ENCODE results near the gene KLF1. TPM values are rescaled to one million over a fixed set of nuclear protein-coding genes. Genes with fewer than 3 reads are reported as not detected.

KLF1 gene
- total and polyA plus RNA-seq, 10 of the 15 experiments (the other 5 are each of a cell fraction or from before 2014, with no cell fraction given) = 0.04 to 0.38 (median 0.08) TPM; not detected in 3

DNA sequence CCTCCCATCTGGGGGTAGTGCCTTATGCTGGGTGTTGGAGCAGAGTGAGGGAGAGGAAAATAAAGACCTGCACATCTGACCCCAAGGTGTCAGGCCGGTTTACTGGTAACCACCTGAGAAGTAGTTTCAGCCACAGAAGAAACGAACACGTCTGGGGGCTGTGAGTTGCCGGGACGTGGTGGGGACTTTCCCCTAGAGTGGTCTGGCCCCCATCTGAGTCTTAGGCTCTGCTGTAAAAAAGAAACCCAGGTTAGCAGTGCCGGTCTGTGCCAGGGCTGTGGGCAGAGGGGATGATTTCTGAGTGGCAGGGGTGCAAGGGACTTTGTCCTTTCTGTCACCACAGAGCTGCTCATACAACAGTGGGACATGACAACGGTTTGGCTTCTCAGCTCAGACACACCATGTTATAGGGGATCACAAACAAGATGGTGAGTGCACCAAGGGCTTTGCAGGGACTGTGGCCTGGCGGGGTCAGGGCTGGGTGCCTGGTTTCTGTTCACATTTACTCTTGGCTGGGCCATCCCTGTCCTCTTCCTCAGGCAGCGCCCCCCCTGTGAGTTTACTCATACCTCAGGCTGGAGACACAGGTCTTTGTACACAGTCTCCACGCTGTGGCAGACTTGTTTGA, 13.0 kb upstream of the KLF1 start (continued):
- peak; percentile 40; the same call in 1 of the 2 replicates for TF ChIP-seq ZNF687 (IDR thresholded peaks at IDR 0.05)
- TF ChIP-seq SMARCA5 (IDR thresholded peaks at IDR 0.05) = no peak
- peak; percentile 80 for TF ChIP-seq IKZF1 (conservative IDR thresholded peaks at IDR 0.05)
- no peak for TF ChIP-seq BRCA1 (IDR thresholded peaks at IDR 0.05; ENCODE audit: low read depth, low read length)
- 0 out of 4 replicates have a peak, but pooled peaks of 1 of the 2 experiments have one; percentile 35 for TF ChIP-seq ETV6 (conservative IDR thresholded peaks at IDR 0.05 in 1 of 2, IDR thresholded peaks at IDR 0.05 in 1 of 2; ENCODE audit: borderline replicate concordance in 1 of 2, low read depth in 1 of 2)
- no peak for TF ChIP-seq NFYB (IDR thresholded peaks at IDR 0.05; ENCODE audit: insufficient read depth, low read depth, low read length)
- peak; percentile 89; the same call in 1 of the 2 replicates for TF ChIP-seq MYB (IDR thresholded peaks at IDR 0.05; ENCODE audit: borderline replicate concordance, low read depth, low read length)
- TF ChIP-seq STAT3 (IDR thresholded peaks at IDR 0.05; ENCODE audit: low read depth, low read length) = no peak
- TF ChIP-seq, protein P1, sequence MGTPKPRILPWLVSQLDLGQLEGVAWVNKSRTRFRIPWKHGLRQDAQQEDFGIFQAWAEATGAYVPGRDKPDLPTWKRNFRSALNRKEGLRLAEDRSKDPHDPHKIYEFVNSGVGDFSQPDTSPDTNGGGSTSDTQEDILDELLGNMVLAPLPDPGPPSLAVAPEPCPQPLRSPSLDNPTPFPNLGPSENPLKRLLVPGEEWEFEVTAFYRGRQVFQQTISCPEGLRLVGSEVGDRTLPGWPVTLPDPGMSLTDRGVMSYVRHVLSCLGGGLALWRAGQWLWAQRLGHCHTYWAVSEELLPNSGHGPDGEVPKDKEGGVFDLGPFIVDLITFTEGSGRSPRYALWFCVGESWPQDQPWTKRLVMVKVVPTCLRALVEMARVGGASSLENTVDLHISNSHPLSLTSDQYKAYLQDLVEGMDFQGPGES (IDR thresholded peaks at IDR 0.05) = no peak
- TF ChIP-seq, protein P2, sequence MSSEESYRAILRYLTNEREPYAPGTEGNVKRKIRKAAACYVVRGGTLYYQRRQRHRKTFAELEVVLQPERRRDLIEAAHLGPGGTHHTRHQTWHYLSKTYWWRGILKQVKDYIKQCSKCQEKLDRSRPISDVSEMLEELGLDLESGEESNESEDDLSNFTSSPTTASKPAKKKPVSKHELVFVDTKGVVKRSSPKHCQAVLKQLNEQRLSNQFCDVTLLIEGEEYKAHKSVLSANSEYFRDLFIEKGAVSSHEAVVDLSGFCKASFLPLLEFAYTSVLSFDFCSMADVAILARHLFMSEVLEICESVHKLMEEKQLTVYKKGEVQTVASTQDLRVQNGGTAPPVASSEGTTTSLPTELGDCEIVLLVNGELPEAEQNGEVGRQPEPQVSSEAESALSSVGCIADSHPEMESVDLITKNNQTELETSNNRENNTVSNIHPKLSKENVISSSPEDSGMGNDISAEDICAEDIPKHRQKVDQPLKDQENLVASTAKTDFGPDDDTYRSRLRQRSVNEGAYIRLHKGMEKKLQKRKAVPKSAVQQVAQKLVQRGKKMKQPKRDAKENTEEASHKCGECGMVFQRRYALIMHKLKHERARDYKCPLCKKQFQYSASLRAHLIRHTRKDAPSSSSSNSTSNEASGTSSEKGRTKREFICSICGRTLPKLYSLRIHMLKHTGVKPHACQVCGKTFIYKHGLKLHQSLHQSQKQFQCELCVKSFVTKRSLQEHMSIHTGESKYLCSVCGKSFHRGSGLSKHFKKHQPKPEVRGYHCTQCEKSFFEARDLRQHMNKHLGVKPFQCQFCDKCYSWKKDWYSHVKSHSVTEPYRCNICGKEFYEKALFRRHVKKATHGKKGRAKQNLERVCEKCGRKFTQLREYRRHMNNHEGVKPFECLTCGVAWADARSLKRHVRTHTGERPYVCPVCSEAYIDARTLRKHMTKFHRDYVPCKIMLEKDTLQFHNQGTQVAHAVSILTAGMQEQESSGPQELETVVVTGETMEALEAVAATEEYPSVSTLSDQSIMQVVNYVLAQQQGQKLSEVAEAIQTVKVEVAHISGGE (CRISPR knock-in tag; IDR thresholded peaks at IDR 0.05) = no peak
- TF ChIP-seq ZNF217 (IDR thresholded peaks at IDR 0.05) = no peak
- TF ChIP-seq USF2 (IDR thresholded peaks at IDR 0.05; ENCODE audit: borderline replicate concordance, low read depth, low read length) = no peak
- TF ChIP-seq, protein P3, sequence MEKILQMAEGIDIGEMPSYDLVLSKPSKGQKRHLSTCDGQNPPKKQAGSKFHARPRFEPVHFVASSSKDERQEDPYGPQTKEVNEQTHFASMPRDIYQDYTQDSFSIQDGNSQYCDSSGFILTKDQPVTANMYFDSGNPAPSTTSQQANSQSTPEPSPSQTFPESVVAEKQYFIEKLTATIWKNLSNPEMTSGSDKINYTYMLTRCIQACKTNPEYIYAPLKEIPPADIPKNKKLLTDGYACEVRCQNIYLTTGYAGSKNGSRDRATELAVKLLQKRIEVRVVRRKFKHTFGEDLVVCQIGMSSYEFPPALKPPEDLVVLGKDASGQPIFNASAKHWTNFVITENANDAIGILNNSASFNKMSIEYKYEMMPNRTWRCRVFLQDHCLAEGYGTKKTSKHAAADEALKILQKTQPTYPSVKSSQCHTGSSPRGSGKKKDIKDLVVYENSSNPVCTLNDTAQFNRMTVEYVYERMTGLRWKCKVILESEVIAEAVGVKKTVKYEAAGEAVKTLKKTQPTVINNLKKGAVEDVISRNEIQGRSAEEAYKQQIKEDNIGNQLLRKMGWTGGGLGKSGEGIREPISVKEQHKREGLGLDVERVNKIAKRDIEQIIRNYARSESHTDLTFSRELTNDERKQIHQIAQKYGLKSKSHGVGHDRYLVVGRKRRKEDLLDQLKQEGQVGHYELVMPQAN (conservative IDR thresholded peaks at IDR 0.05) = no peak; the same call in 1 of the 2 replicates
- TF ChIP-seq POLR2A (IDR thresholded peaks at IDR 0.05; ENCODE audit: low read depth, low read length) = no peak
- no peak for TF ChIP-seq TARDBP (IDR thresholded peaks at IDR 0.05; ENCODE audit: borderline replicate concordance)
- TF ChIP-seq ZNF24 (IDR thresholded peaks at IDR 0.05) = no peak
- TF ChIP-seq IRF5 (IDR thresholded peaks at IDR 0.05; ENCODE audit: borderline replicate concordance) = no peak
